KMS-11 (cell line): Measurements from ENCODE around the gene FSTL5.

ENCODE experiments used
- H2AFZ ChIP-seq: fragments of 200-600 bp; sonication (generic); 2 replicates; pipeline ENCODE4 v1.6.1; 2016; ENCODE audit warnings: antibody characterized with exemption, mixed run types, low read depth
- H3K27ac ChIP-seq: fragments of 200-600 bp; sonication (generic); 2 replicates; pipeline ENCODE4 v1.6.1; 2016; ENCODE audit warnings: mild to moderate bottlenecking, mixed run types
- H3K27me3 ChIP-seq: fragments of 200-600 bp; sonication (generic); 2 replicates; pipeline ENCODE4 v1.6.1; 2017; ENCODE audit warnings: mild to moderate bottlenecking, low read depth, mixed run types, moderate library complexity; ENCODE audit not compliant: insufficient read depth
- H3K36me3 ChIP-seq: fragments of 200-600 bp; sonication (generic); 2 replicates; pipeline ENCODE4 v1.6.1; 2017; ENCODE audit warnings: mild to moderate bottlenecking, mixed run types; ENCODE audit not compliant: insufficient read depth
- H3K4me1 ChIP-seq: fragments of 200-600 bp; sonication (generic); 2 replicates; pipeline ENCODE4 v1.6.1; 2016; ENCODE audit warnings: mild to moderate bottlenecking, low read depth, mixed run types; ENCODE audit not compliant: poor library complexity, severe bottlenecking
- H3K4me2 ChIP-seq: fragments of 200-600 bp; sonication (generic); 2 replicates; pipeline ENCODE4 v1.7.0; 2016; ENCODE audit warnings: mild to moderate bottlenecking, mixed run types
- H3K4me3 ChIP-seq: fragments of 200-600 bp; sonication (generic); IDR thresholded peaks from 2 replicates; pipeline ENCODE4 v1.6.1; 2017; ENCODE audit warnings: low read depth, low read length, mixed read lengths; ENCODE audit not compliant: insufficient read depth
- H3K79me2 ChIP-seq: fragments of 200-600 bp; sonication (generic); 2 replicates; pipeline ENCODE4 v1.6.1; 2016; ENCODE audit warnings: low read depth, mixed run types; ENCODE audit not compliant: insufficient read depth
- H3K9ac ChIP-seq: fragments of 200-600 bp; sonication (generic); 2 replicates; pipeline ENCODE4 v1.6.1; 2016; ENCODE audit warnings: mild to moderate bottlenecking, mixed run types
- H4K20me1 ChIP-seq: fragments of 200-600 bp; sonication (generic); 2 replicates; pipeline ENCODE4 v1.6.1; 2016; ENCODE audit warnings: mild to moderate bottlenecking, mixed run types; ENCODE audit not compliant: insufficient read depth
- TF ChIP-seq, protein P1 (sequence below): fragments of 200-600 bp; sonication (generic); conservative IDR thresholded peaks from 2 replicates; pipeline ENCODE4 v1.6.1; 2017; ENCODE audit warnings: low read depth, mild to moderate bottlenecking, antibody characterized with exemption, low read length, moderate library complexity, mixed read lengths

FSTL5 gene

DNA sequence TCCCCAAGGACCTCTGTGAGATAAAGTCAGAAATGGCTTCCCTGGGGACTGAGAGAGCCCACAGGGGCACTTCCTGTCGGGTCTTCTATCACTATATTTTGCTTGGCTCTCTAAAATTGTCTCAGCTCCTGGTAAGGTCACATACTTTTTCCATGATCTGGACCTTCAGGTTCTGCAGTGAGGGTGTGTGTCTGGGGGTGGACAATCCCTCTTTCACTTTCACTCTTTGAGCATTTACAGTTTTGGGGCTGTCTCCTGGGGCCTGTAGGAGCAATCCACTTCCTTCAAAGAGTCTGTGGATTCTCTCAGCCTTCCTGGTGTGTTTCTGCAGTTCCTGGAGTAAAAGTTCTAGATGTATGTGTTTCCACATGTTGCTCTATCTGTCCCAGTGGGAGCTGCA, 335.7 kb downstream of the FSTL5 start:
- 0 out of 2 replicates have a peak overlapping the region, but pooled peaks have one; percentile 0 for H3K4me2 ChIP-seq

DNA sequence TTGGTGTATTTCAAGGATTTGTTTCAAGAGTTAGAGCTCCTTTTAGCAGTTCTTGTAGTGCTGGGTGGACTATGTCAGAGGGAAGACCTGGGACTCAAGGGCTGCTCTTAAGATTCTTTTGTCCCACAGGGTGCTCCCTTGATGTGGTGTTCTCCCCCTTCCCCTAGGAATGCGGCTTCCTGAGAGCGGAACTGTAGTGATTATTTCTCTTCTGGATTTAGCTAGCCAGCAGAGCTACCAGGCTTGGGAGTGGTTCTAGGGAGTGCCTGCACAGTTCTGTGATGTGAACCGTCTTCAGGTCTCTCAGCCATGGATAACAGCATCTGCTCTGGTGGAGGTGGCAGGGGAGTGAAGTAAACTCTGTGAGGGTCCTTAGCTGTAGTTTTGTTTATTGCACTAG, 336.8 kb downstream of the FSTL5 start:
- Histone ChIP-seq H3K9ac (no peak overlapping the region), H3K27me3 (no peaks in the 10 kb centered on the region), H3K36me3 (no peaks in the 10 kb centered on the region), H3K4me1 (no peaks in the 10 kb centered on the region), H3K27ac (no peak overlapping the region), H4K20me1 (no peaks in the 10 kb centered on the region), H3K79me2 (no peaks in the 10 kb centered on the region), H3K4me2 (no peak overlapping the region), H3K4me3 (no peak overlapping the region), H2AFZ (no peak overlapping the region)
- TF ChIP-seq, protein P1, sequence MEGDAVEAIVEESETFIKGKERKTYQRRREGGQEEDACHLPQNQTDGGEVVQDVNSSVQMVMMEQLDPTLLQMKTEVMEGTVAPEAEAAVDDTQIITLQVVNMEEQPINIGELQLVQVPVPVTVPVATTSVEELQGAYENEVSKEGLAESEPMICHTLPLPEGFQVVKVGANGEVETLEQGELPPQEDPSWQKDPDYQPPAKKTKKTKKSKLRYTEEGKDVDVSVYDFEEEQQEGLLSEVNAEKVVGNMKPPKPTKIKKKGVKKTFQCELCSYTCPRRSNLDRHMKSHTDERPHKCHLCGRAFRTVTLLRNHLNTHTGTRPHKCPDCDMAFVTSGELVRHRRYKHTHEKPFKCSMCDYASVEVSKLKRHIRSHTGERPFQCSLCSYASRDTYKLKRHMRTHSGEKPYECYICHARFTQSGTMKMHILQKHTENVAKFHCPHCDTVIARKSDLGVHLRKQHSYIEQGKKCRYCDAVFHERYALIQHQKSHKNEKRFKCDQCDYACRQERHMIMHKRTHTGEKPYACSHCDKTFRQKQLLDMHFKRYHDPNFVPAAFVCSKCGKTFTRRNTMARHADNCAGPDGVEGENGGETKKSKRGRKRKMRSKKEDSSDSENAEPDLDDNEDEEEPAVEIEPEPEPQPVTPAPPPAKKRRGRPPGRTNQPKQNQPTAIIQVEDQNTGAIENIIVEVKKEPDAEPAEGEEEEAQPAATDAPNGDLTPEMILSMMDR, result no peak

More for the DNA sequence above, 335.7 kb downstream of the FSTL5 start:
- H3K36me3 ChIP-seq, result no peaks in the 10 kb centered on the region
- H3K27ac ChIP-seq, result no peak overlapping the region
- peak overlapping the region; percentile 42; the same call in 1 of the 2 replicates for H2AFZ ChIP-seq
- no peaks in the 10 kb centered on the region for H4K20me1 ChIP-seq
- no peaks in the 10 kb centered on the region for H3K79me2 ChIP-seq
- no peaks in the 10 kb centered on the region for H3K4me1 ChIP-seq
- no peak overlapping the region for H3K4me3 ChIP-seq
- TF ChIP-seq, protein P1, result no peak
- no peak overlapping the region for H3K9ac ChIP-seq
- no peaks in the 10 kb centered on the region for H3K27me3 ChIP-seq

DNA sequence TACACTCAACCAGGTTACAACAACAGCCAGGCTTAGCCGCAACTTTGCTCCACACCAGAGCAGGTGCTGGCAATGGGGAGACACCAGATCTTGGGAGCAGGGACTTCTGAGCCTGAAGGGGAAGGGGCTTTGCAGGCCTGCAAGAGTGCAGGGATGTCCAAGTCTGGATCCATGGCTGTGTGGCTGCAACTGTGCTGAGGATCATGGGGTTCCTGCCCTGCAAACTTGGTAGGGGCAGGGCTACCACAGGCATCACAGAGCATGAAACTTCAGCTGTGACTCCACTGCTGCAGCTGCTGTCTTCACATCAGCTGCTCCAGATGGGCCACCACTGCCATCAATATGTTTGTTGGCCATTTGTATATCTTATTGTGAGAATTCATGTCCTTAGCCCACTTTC, 340.4 kb downstream of the FSTL5 start:
- TF ChIP-seq, protein P1, result no peak
- Histone ChIP-seq H3K4me1 (no peaks in the 10 kb centered on the region), H3K79me2 (no peaks in the 10 kb centered on the region), H3K36me3 (no peaks in the 10 kb centered on the region), H4K20me1 (no peaks in the 10 kb centered on the region), H3K4me2 (no peak overlapping the region), H2AFZ (no peak overlapping the region), H3K9ac (no peak overlapping the region), H3K27me3 (no peaks in the 10 kb centered on the region), H3K27ac (no peak overlapping the region), H3K4me3 (no peak overlapping the region)

DNA sequence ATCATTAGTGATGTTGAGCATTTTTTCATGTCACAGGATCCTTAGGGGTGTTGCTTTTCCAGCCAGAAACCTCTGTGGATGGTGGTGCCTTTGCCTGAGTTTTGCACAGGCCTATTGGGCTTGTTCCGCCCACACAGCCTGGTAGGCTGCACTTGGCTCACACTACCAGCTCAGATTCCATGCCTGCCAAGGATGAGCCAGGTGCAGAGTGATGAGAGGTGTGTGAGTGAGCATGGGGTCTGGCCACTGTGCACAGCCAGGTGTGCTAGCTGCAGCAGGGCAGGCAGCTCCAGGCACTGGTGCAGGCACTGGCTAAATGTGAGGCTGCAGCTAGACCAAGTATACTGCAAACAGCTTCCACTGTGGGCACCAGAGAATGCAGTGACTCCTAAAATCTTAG, 341.6 kb downstream of the FSTL5 start:
- Histone ChIP-seq H3K36me3 (no peaks in the 10 kb centered on the region), H3K27me3 (no peaks in the 10 kb centered on the region), H3K4me3 (no peak overlapping the region), H2AFZ (no peak overlapping the region), H3K4me1 (no peaks in the 10 kb centered on the region), H3K27ac (no peak overlapping the region), H3K9ac (no peak overlapping the region), H3K4me2 (no peak overlapping the region), H3K79me2 (no peaks in the 10 kb centered on the region), H4K20me1 (no peaks in the 10 kb centered on the region)
- TF ChIP-seq, protein P1, result no peak
